BJ (cell line): ENCODE data around the gene DNAJB13. TPM values are rescaled to one million over a fixed set of nuclear protein-coding genes. Genes with fewer than 3 reads are reported as not detected.

Experiments
- CTCF ChIA-PET: fragments of 350-600 bp; formaldehyde crosslinking; extraction: SDS; loops from one replicate; lab custom pipeline; 2021; ENCODE audit warnings: antibody characterized with exemption, inconsistent platforms; lab: Yijun Ruan, JAX
- POLR2A ChIA-PET: fragments of 300-600 bp; sonication (Branson Sonifier 250); formaldehyde crosslinking; extraction: SDS; loops from one replicate; lab custom pipeline; 2021; ENCODE audit warnings: antibody characterized with exemption; lab: Charles Lee
- DNase-seq: peaks from one replicate; pipeline ENCODE4 v3.0.0-alpha.2; 2011; ENCODE audit warnings: low read depth
- H3K27me3 ChIP-seq: 2 replicates; pipeline ENCODE4 v1.6.0; 2011; ENCODE audit warnings: low read length; ENCODE audit not compliant: control insufficient read depth, insufficient read depth
- H3K36me3 ChIP-seq: 2 replicates; pipeline ENCODE4 v1.5.1; 2011; ENCODE audit warnings: low read length; ENCODE audit not compliant: control insufficient read depth, insufficient read depth
- H3K4me3 ChIP-seq: 2 replicates; pipeline ENCODE4 v1.5.1; 2011; ENCODE audit warnings: low read depth, mild to moderate bottlenecking, control low read depth, low read length
- polyA plus RNA-seq: library from polyadenylated mRNA; depleted of rRNA; stranded (reverse); fragments of >200 nt; gene quantifications from 2 replicates; pipeline ENCODE4 v1.2.3, GENCODE V29; 2011
- TF ChIP-seq, protein P1 (sequence below): IDR thresholded peaks from 2 replicates; pipeline ENCODE4 v1.5.1; 2011; ENCODE audit warnings: low read depth, mild to moderate bottlenecking, control low read depth, inconsistent platforms, low read length, moderate library complexity; ENCODE audit not compliant: insufficient read depth

DNAJB13 gene
- polyA plus RNA-seq, 1 experiment, result 0.47 TPM

DNA sequence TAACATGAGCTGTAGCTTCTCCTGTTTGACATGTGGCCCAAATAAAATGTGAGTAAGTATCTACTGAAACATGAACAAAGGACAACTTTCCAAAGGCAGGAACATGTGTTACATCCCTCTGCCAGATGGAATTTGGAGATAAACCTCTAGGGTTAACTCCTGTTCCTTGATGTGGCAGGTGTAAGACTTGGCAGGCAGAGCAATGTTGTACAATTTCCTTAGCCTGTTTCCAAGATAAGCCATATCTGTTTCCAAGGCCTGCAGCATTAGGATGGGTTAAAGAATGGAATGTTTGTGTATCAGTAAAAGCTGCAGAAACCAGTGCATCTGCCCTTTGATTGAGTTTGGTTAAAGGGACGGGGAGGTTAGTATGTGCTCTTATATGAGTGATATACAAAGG, 8.8 kb upstream of the DNAJB13 start:
- TF ChIP-seq, protein P1, sequence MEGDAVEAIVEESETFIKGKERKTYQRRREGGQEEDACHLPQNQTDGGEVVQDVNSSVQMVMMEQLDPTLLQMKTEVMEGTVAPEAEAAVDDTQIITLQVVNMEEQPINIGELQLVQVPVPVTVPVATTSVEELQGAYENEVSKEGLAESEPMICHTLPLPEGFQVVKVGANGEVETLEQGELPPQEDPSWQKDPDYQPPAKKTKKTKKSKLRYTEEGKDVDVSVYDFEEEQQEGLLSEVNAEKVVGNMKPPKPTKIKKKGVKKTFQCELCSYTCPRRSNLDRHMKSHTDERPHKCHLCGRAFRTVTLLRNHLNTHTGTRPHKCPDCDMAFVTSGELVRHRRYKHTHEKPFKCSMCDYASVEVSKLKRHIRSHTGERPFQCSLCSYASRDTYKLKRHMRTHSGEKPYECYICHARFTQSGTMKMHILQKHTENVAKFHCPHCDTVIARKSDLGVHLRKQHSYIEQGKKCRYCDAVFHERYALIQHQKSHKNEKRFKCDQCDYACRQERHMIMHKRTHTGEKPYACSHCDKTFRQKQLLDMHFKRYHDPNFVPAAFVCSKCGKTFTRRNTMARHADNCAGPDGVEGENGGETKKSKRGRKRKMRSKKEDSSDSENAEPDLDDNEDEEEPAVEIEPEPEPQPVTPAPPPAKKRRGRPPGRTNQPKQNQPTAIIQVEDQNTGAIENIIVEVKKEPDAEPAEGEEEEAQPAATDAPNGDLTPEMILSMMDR, result no peak
- ChIA-PET POLR2A (no interaction called here), CTCF (interaction anchor here (0.9 to 1.4 kb wide), 4 partner anchors 9 to 316 kb away, joined by 3 to 4 read pairs (median 3); no protein-coding TSS in a partner anchor)
- no peaks in the 10 kb centered on the region for H3K36me3 ChIP-seq
- DNase-seq, result no peak
- H3K27me3 ChIP-seq, result no peaks in the 10 kb centered on the region
- no peak overlapping the region for H3K4me3 ChIP-seq

DNA sequence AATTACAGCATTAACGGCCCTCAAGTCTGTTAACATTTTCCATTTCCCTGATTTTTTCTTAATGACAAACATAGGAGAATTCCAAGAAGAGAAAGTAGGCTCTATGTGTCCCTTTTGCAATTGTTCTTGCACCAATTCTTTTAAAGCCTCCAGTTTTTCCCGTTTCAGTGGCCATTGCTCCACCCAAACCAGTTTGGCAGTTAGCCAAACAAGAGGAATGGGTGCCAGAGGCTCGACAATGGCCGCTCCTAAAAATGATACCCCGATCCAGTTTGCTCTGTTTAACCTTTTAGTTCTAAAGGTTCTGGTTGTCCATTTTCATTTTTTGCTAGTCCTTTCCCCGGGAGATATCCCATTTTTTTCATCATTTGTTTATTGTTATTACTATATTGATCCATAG, 6.7 kb upstream of the DNAJB13 start:
- ChIA-PET CTCF (no interaction called here), POLR2A (no interaction called here)
- Histone ChIP-seq H3K27me3 (no peaks in the 10 kb centered on the region), H3K4me3 (no peak overlapping the region), H3K36me3 (no peaks in the 10 kb centered on the region)
- TF ChIP-seq, protein P1, result no peak
- no peak for DNase-seq

DNA sequence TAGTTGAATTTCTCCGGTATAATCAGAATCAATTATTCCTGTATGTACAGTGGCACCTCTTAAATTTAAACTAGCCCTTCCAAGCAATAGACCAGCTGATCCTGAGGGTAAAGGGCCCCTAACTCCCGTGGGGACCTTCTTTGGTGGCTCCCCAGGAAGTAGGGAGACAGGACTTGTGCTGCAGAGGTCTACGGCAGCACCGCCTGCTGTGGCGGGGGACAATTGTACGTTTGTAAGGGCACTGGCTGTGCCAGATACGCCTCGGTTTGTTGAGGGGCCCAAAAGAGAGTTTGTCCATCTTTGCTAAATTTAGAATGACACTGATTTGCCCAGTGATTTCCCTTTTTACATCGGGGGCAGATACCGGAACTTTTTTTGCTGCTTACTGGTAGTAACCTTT, 5.9 kb upstream of the DNAJB13 start:
- no peaks in the 10 kb centered on the region for H3K36me3 ChIP-seq
- no peak overlapping the region for H3K4me3 ChIP-seq
- TF ChIP-seq, protein P1, result no peak
- CTCF ChIA-PET, result no interaction called here
- POLR2A ChIA-PET, result no interaction called here
- DNase-seq, result no peak
- H3K27me3 ChIP-seq, result no peaks in the 10 kb centered on the region

DNA sequence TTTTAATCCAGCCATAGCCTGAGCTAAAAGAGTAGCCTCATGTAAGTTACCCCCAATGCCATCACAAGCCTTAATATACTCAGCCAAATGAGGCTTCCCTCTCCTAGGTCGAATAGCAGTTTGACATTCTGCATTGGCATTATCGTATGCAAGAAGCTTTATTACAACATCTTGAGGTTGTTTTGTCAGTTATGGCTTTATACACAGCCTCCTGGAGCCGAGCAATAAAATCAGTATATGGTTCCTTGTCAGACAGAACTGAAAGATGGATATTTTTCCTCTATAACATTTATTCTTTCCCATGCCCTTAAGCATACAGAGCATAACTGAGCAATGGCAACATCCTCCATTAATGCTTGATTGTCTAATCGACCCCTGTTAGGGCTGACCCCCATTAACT, 5.4 kb upstream of the DNAJB13 start:
- CTCF ChIA-PET, result interaction anchor here (0.9 to 1.8 kb wide), 3 partner anchors 10 to 15 kb away, joined by 3 to 7 read pairs (median 3); no protein-coding TSS in a partner anchor
- Histone ChIP-seq H3K4me3 (no peak overlapping the region), H3K36me3 (no peaks in the 10 kb centered on the region), H3K27me3 (no peaks in the 10 kb centered on the region)
- POLR2A ChIA-PET, result no interaction called here
- TF ChIP-seq, protein P1, result no peak
- no peak for DNase-seq

DNA sequence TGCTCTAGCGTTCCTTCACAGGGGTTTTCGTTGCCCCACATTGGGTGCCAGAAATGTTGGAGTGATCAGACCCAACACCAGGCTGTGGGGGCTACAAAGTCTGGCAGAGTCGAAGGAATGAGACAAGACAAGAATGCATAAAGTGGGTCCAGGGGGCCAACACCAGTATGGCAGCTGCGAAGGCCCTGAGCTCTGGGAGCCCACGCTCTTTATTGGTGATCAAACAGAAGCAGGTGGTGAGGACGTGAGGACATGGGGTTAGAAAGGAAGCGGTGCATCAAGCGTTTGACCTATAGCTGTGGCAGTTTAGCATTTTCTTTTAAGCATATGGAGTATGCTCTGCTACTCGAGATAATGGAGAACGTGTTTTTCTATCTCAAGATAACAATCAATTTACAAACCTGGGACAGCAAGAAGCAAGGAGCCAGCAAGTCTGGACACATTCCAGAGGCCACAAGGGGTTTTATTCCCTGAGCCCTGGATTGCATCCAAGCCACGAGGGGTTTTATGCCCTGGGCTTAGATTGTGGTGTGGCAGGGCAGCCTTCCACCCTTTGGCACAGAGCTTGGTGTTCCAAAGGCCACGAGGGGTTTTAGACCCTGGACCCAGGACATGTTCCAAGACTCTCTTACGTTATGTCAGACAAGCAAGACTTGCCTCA, 3.9 kb upstream of the DNAJB13 start:
- POLR2A ChIA-PET, result no interaction called here
- TF ChIP-seq, protein P1, result no peak
- Histone ChIP-seq H3K4me3 (no peak overlapping the region), H3K27me3 (no peaks in the 10 kb centered on the region), H3K36me3 (no peaks in the 10 kb centered on the region)
- no peak for DNase-seq
- CTCF ChIA-PET, result interaction anchor here (1.5 to 1.8 kb wide), 2 partner anchors 11 to 15 kb away, joined by 3 to 7 read pairs; no protein-coding TSS in a partner anchor
